Measurements from ENCODE around the gene ARSG. TPM values are rescaled to one million over a fixed set of nuclear protein-coding genes. Genes with fewer than 3 reads are reported as not detected.

The ARSG gene
- total RNA-seq, 1 donor from 2014 or later = 6.7 TPM

- intact Hi-C loops (cut with micrococcal nuclease) = no loop called here
- no peak for DNase-seq (ENCODE audit: low spot score)
- no peaks in the 10 kb centered on the region for H3K9me3 Mint-ChIP-seq
- H3K4me1 Mint-ChIP-seq (ENCODE audit: low read depth) = peaks cover 7% of the 10 kb centered on the region
- no peak overlapping the region for H3K27ac Mint-ChIP-seq
- peaks cover 5% of the 10 kb centered on the region for H3K27me3 Mint-ChIP-seq (ENCODE audit: insufficient read depth)
- peaks cover 4% of the 10 kb centered on the region for H3K36me3 Mint-ChIP-seq (ENCODE audit: low read depth)
- no peak overlapping the region for H3K4me3 Mint-ChIP-seq
Observed at GRCh38 chr17:68318103-68318991, 27.1 kb downstream of the ARSG start.

DNA sequence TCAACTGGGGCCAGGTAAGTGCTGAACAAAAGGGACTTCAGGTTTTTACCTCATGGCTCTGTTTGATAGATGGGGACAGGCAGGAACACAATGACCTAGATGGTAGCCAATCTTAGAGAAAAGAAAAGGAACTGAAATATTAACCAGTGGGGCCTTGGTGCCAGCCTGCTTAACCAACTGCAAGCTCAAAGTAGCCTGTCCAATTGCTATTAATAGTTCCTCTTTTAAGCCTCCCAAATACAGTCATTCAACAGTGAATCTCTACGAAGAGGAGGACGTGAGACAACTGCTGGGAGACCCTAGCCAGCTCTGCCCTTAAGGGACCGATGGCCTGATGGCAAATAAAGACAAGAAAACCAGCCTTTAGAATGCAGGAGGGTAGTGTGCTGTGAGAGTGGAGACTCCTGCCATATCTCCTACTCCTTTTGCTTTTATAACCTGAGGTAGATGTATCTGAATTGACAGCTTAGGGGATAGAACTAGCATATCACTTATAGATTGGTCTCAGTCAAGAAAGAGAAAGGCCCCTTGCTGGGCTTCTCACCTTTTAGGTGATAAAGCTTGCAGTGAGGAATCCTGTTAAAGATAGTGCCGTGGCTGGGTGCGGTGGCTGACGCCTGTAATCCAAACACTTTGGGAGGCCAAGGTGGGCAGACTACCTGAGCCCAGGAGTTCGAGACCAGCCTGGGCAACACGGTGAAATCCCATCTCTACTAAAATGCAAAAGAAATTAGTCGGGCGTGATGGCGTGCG, 28.3 kb downstream of the ARSG start:
- H3K27me3 Mint-ChIP-seq (ENCODE audit: insufficient read depth) = peaks cover 5% of the 10 kb centered on the region
- H3K36me3 Mint-ChIP-seq (ENCODE audit: low read depth) = peaks cover 4% of the 10 kb centered on the region
- H3K9me3 Mint-ChIP-seq = no peaks in the 10 kb centered on the region

DNA sequence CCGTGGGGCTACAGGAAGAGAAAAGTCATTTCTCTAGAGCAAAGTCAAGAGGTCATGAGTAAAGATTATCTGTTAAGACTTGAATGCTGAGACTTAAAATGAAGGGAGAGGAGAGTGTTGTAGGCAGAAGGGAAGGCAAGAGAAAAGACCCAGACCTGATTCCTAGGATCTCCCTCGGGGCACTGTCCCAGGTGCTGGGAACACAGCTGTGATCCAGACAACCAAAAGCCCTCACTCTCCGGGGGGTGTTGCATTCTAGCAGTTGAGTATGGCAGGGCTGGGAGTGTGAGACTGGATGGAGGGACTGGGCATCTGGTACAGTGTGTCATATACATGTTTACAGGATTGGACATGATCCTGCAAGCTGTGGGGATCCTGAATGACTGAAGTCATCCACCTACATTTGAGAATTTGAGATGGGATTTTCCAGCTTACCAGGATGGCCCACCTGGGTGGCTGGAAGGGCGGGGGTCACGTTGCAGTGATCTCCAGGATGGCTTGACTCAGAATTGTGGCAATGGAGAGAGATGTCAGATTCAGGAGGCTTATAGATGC, 29.1 kb downstream of the ARSG start:
- H3K4me3 Mint-ChIP-seq = no peak overlapping the region
- H3K36me3 Mint-ChIP-seq (ENCODE audit: low read depth) = peaks cover 2% of the 10 kb centered on the region
- intact Hi-C loops (cut with micrococcal nuclease) = no loop called here
- H3K9me3 Mint-ChIP-seq = no peaks in the 10 kb centered on the region
- H3K27me3 Mint-ChIP-seq (ENCODE audit: insufficient read depth) = peaks cover 5% of the 10 kb centered on the region
- DNase-seq (ENCODE audit: low spot score) = no peak
- H3K27ac Mint-ChIP-seq = no peak overlapping the region
- H3K4me1 Mint-ChIP-seq (ENCODE audit: low read depth) = no peaks in the 10 kb centered on the region

More for the DNA sequence above, 28.3 kb downstream of the ARSG start:
- intact Hi-C loops (cut with micrococcal nuclease) = no loop called here
- DNase-seq (ENCODE audit: low spot score) = no peak
- no peak overlapping the region for H3K27ac Mint-ChIP-seq
- H3K4me1 Mint-ChIP-seq (ENCODE audit: low read depth) = peaks cover 7% of the 10 kb centered on the region
- H3K4me3 Mint-ChIP-seq = no peak overlapping the region

GRCh38 chr17:68320943-68321555, 29.8 kb downstream of the ARSG start:
- intact Hi-C loops (cut with micrococcal nuclease) = no loop called here
- H3K27ac Mint-ChIP-seq = no peak overlapping the region
- H3K4me1 Mint-ChIP-seq (ENCODE audit: low read depth) = peaks cover 3% of the 10 kb centered on the region
- DNase-seq (ENCODE audit: low spot score) = no peak
- peaks cover 5% of the 10 kb centered on the region for H3K27me3 Mint-ChIP-seq (ENCODE audit: insufficient read depth)
- H3K4me3 Mint-ChIP-seq = no peak overlapping the region
- H3K9me3 Mint-ChIP-seq = no peaks in the 10 kb centered on the region
- H3K36me3 Mint-ChIP-seq (ENCODE audit: low read depth) = peaks cover 2% of the 10 kb centered on the region

GRCh38 chr17:68321556-68321954, 30.3 kb downstream of the ARSG start:
- H3K4me3 Mint-ChIP-seq = no peak overlapping the region
- H3K4me1 Mint-ChIP-seq (ENCODE audit: low read depth) = peaks cover 8% of the 10 kb centered on the region
- no peaks in the 10 kb centered on the region for H3K9me3 Mint-ChIP-seq
- no peak for DNase-seq (ENCODE audit: low spot score)
- intact Hi-C loops (cut with micrococcal nuclease) = no loop called here
- H3K27ac Mint-ChIP-seq = no peak overlapping the region
- H3K36me3 Mint-ChIP-seq (ENCODE audit: low read depth) = no peaks in the 10 kb centered on the region
- H3K27me3 Mint-ChIP-seq (ENCODE audit: insufficient read depth) = peaks cover 5% of the 10 kb centered on the region

DNA sequence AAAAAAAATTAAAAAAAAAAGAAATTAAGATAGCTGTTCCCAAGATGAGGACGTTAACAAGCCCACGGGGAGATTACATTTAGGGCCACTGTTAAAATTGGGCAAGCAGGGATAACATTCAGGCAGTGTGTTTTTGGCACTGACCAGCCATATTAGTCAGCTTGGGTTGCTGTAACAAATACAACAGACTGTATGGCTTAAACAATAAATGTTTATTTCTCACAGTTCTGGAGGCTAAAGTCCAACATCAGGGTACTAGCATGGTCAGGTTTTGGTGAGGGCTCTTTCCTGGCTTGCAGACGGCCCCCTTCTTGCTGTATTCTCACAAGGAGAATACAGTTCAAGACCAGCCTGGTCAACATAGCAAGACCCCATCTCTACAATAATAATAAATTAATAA, 31.3 kb downstream of the ARSG start:
- intact Hi-C loops (cut with micrococcal nuclease) = no loop called here
- no peak overlapping the region for H3K27ac Mint-ChIP-seq
- peaks cover 7% of the 10 kb centered on the region for H3K27me3 Mint-ChIP-seq (ENCODE audit: insufficient read depth)
- H3K4me1 Mint-ChIP-seq (ENCODE audit: low read depth) = peaks cover 16% of the 10 kb centered on the region
- peaks cover 1% of the 10 kb centered on the region for H3K36me3 Mint-ChIP-seq (ENCODE audit: low read depth)
- no peaks in the 10 kb centered on the region for H3K9me3 Mint-ChIP-seq
- H3K4me3 Mint-ChIP-seq = no peak overlapping the region
- no peak for DNase-seq (ENCODE audit: low spot score)

GRCh38 chr17:68324114-68324513, 32.8 kb downstream of the ARSG start:
- H3K9me3 Mint-ChIP-seq = no peaks in the 10 kb centered on the region
- peaks cover 1% of the 10 kb centered on the region for H3K36me3 Mint-ChIP-seq (ENCODE audit: low read depth)
- H3K4me3 Mint-ChIP-seq = no peak overlapping the region
- H3K4me1 Mint-ChIP-seq (ENCODE audit: low read depth) = peaks cover 21% of the 10 kb centered on the region
- no peak overlapping the region for H3K27ac Mint-ChIP-seq
- intact Hi-C loops (cut with micrococcal nuclease) = no loop called here
- H3K27me3 Mint-ChIP-seq (ENCODE audit: insufficient read depth) = peaks cover 7% of the 10 kb centered on the region
- DNase-seq (ENCODE audit: low spot score) = no peak

DNA sequence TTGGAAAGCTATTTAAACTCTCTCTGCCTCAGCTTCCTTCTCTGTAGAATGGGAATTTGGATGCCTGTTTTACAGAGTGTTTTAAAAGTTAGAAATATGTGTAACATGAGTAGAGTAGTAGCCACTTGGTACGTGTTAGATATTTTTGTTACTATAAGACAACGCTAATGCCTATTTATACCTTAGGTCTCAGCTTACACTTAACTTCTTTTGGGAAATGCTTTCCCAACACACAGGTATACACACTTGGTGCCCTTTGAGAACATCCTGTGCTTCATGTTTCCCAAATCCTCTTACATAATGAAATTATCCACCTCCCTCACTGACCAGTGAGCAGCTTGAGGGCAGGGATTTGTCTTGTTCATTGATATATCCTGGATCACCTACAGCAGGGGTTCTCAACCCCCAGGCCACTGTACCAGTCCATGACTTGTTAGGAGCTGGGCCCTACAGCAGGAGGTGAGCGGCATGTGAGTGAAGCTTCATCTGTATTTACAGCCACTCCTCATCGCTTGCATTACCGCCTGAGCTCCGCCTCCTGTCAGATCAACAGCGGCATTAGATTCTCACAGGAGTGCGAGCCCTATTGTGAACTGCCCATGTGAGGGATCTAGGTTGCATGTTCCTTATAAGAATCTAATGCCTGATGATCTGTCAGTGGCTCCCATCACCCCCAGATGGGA, 33.5 kb downstream of the ARSG start:
- peaks cover 7% of the 10 kb centered on the region for H3K27me3 Mint-ChIP-seq (ENCODE audit: insufficient read depth)
- H3K36me3 Mint-ChIP-seq (ENCODE audit: low read depth) = peaks cover 1% of the 10 kb centered on the region
- no peaks in the 10 kb centered on the region for H3K9me3 Mint-ChIP-seq
- no peak overlapping the region for H3K27ac Mint-ChIP-seq
- DNase-seq (ENCODE audit: low spot score) = no peak
- intact Hi-C loops (cut with micrococcal nuclease) = no loop called here
- H3K4me1 Mint-ChIP-seq (ENCODE audit: low read depth) = peaks cover 21% of the 10 kb centered on the region
- H3K4me3 Mint-ChIP-seq = no peak overlapping the region

GRCh38 chr17:68325961-68326360, 34.7 kb downstream of the ARSG start:
- Mint-ChIP-seq H3K4me3 (no peak overlapping the region), H3K4me1 (ENCODE audit: low read depth) (peaks cover 21% of the 10 kb centered on the region), H3K36me3 (ENCODE audit: low read depth) (peaks cover 4% of the 10 kb centered on the region), H3K9me3 (peaks cover 8% of the 10 kb centered on the region), H3K27ac (no peak overlapping the region), H3K27me3 (ENCODE audit: insufficient read depth) (peaks cover 6% of the 10 kb centered on the region)
- intact Hi-C loops (cut with micrococcal nuclease) = no loop called here
- no peak for DNase-seq (ENCODE audit: low spot score)

GRCh38 chr17:68326681-68327080, 35.4 kb downstream of the ARSG start:
- DNase-seq (ENCODE audit: low spot score) = no peak
- Mint-ChIP-seq H3K4me3 (no peak overlapping the region), H3K36me3 (ENCODE audit: low read depth) (peaks cover 4% of the 10 kb centered on the region), H3K27ac (no peak overlapping the region), H3K9me3 (peaks cover 11% of the 10 kb centered on the region), H3K27me3 (ENCODE audit: insufficient read depth) (peaks cover 3% of the 10 kb centered on the region), H3K4me1 (ENCODE audit: low read depth) (peaks cover 21% of the 10 kb centered on the region)
- intact Hi-C loops (cut with micrococcal nuclease) = no loop called here

- Mint-ChIP-seq H3K4me3 (no peak overlapping the region), H3K27me3 (ENCODE audit: insufficient read depth) (peaks cover 2% of the 10 kb centered on the region), H3K36me3 (ENCODE audit: low read depth) (peaks cover 5% of the 10 kb centered on the region), H3K4me1 (ENCODE audit: low read depth) (peaks cover 21% of the 10 kb centered on the region), H3K27ac (peak overlapping the region; percentile 25), H3K9me3 (peaks cover 17% of the 10 kb centered on the region)
- intact Hi-C loops (cut with micrococcal nuclease) = no loop called here
- DNase-seq (ENCODE audit: low spot score) = no peak
Observed at GRCh38 chr17:68327823-68328557, 36.7 kb downstream of the ARSG start.

GRCh38 chr17:68328676-68329075, 37.4 kb downstream of the ARSG start:
- no peak overlapping the region for H3K4me3 Mint-ChIP-seq
- peaks cover 21% of the 10 kb centered on the region for H3K4me1 Mint-ChIP-seq (ENCODE audit: low read depth)
- H3K27ac Mint-ChIP-seq = no peak overlapping the region
- peaks cover 5% of the 10 kb centered on the region for H3K36me3 Mint-ChIP-seq (ENCODE audit: low read depth)
- H3K27me3 Mint-ChIP-seq (ENCODE audit: insufficient read depth) = peaks cover 2% of the 10 kb centered on the region
- intact Hi-C loops (cut with micrococcal nuclease) = no loop called here
- DNase-seq (ENCODE audit: low spot score) = no peak
- H3K9me3 Mint-ChIP-seq = peaks cover 17% of the 10 kb centered on the region
